GM18873 (cell line): Measurements from ENCODE around the gene ZNF24.

Experiments
- ATAC-seq: cut with Tn5 transposase; IDR thresholded peaks from one replicate; pipeline ENCODE4 v1.9.1; 2021; ENCODE audit warnings: mild to moderate bottlenecking, moderate library complexity, moderate number of reproducible peaks; ENCODE audit not compliant: unreplicated experiment, low FRiP score

ZNF24 gene

DNA sequence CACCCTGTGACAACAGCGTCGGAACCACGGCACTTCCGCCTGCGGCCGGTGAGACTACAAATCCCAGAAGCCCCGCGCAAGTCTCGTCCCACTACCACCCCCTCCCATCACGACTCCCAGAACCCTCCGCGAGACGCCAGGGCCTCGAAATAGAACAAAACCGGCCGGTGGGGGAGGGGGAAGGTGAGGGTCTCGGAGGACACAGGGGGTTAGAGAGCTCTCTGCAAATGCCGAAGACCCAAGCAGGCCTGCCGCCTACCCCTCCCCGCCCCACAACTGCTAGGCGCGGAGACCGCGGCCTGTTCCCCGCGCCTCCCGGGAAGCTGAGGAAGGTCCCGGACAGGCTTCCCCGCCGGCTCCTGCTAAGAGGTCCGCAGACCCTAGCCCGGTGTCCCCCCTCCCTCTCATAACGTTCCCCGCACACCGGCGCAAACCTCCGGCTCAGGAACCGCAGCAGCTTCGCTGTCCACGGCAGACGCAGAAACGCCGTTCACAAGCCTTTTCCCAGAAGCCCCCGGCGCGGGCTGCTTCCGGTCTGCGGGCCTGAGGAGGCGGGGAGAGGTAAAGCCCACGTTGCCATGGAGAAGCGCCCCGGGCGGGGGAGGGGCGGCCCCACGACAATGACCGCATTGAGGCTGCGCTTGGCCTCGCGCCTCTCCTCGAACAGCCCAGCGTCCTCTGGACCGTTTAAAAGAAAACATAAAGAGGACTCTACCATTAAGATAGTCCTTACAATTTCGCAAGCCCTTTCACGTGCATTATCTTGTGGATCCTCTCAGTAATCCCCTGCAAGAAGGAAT is at the start of gene ZNF24:
Gene ZNF24 (minus strand): TSS at position 485 of the 800 bp plus-strand sequence. CDS start 3,770 bp downstream, outside the sequence.
- peak; percentile 89 for ATAC-seq

DNA sequence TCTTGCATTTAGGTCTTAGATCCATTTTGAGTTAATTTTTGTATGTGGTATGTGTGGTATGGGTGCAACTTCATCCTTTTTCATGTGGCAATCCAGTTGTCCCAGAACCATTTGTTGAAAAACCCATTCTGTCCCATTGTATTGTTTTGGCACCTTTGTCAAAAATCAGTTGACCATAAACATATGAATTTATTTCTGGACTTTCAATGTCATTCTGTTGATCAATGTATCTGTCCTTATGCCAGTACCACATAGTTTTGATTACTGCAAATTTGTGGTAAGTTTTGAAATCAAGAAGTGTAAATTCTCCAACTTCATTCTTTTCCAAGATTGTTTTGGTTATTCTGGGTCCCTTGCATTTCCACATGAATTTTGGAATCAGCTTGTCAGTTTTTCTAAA is 49.5 kb upstream of the ZNF24 start:
- ATAC-seq = no peak

DNA sequence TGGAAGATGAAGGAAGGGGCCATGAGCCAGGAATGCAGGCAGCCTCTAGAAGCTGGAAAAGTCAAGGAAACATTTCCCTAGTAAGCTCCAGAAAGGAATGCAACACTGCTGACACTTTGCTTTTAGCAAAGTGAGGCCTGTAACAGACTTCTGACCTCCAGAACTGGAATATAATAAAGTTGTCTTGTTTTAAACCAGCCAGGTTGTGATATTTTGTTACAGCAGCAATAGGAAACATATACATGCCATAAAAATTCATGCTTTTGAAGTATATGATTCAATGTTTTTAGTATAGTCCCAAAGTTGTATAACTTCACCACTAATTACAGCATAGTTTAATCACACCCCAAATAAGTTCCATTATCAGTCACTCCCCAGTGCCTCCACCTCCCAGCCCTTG is 48.2 kb upstream of the ZNF24 start:
- ATAC-seq = no peak

DNA sequence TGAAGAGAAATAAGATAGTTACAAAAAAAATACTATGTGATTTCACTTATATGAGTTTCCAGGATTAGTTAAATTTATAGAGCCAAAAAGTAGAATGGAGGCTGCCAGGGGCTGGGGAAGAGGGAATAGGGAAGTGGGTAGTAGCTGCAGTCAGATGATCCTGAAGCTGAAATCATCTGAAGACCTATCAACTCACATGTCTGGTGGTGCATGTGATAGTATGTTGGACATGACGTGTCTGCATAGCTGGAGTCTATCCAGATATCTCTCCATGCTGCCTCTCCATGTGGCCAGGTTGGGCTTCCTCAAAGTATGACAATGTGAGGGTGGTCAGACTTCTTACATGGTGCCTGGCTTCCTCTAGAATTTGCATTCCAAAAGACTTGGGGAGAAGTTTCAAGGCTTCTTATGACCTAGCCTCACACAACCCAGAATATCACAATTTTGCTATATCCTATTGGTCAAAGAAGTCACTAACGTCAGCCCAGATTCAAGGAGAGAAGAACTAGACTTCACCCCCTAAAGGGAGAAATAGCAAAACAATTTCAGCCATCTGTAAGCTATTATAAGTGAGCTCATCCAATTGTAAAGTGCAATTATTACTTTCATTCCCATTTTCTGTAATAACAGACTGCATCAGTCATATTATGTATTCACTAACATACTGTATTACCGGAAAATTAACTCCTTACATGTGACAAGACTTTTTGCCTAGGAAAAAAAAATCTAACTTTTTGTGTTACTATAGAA is 46.9 kb upstream of the ZNF24 start:
- no peak for ATAC-seq

DNA sequence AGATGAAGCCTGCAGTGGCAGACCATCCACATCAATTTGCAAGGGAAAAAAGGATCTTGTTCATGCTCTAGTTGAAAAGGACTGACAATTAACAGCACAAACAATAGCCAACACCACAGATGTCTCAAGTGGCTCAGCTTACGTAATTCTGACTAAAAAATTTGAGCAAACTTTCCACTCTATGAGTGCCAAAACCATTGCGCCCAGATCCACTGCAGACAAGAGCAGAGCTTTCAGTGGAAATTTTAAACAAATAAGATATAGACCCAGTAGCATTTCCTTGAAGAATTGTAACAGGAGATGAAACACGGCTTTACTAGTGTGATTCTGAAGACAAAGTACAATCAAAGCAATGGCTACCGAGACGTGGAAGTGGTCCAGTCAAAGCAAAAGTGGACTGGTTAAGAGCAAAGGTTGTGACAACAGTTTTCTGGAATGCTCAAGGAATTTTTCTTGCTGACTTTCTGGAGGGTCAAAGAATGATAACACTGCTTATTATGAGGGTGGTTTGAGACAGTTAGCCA is 44.9 kb upstream of the ZNF24 start:
- ATAC-seq = no peak

DNA sequence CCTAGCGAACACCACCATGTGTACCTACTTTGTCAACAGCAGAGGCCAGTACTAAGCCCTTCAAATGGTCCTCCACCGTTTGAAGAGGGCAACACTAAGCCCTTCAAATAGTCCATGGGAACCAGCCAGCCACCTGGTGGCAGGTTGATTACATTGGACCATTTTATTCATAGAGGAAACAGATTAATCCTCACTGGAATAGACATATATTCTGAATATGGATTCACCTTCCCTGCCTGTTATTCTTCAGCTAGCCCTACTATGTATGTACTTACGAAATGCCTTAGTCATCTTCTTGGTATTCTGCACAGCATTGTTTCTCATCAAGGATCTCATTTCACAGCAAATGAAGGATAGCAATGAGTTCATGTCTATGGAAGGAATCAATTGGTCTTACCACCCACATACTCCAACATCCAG is 42.9 kb upstream of the ZNF24 start:
- ATAC-seq = no peak

DNA sequence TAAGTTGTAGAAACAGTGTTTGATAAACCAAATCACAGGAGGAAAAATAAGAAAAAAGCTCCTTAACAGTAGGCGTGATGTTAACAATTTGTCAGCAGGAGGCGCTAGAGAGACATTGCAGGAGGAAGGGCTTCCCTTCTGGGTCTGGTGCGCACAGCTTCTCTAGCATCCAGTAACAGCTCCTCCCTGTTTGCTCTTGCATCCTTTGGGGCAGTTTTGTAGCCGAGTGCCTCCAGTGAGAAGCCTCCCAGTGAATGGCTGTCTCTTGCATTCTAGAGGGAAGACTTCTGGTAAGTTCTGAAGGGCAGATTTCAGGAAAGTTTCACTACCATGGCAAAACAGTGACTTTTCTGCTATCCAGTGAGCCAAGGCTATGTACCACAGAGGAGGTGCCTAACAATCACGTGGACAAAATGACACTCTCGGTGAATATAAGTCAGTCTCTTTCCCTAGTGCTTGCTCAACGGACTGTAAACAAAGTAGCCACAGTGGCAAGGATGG is 42.4 kb upstream of the ZNF24 start:
- no peak for ATAC-seq

DNA sequence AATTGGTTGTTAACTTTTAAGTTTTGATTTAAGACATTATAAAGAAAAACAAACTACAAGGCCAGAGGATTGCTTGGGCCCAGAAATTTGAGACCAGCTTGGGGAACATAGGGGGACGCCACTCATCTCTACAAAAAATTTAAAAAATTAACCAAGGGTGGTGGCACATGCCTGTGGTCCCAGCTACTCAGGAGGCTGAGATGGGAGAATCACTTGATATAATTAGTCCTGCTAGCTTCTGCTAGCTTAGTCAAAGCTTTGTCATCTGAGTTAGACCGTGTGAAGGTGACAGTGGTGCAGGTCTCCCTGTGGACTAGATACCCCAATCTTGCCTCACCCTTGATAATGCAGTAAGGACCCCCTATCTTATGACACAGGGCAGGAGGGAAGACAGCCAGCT is 38.9 kb upstream of the ZNF24 start:
- ATAC-seq = no peak

DNA sequence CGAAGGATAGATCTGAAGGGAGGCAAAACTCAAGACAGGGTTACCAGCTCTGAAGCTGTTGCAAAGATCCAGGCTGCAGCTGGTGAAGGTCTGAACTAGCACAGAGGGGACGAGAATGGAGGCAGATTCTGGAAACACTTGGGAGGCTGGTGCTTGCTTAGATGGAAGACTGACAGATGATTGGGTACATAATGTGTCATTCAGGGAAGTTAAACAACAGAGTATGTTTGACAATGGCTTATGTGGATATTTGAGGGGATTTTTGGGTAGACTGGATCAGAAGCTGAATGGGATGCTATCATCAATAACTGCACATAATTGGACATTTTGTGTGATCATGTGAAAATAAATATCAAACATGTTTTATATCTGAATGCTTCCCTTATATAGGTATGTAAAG is 35.2 kb upstream of the ZNF24 start:
- no peak for ATAC-seq

DNA sequence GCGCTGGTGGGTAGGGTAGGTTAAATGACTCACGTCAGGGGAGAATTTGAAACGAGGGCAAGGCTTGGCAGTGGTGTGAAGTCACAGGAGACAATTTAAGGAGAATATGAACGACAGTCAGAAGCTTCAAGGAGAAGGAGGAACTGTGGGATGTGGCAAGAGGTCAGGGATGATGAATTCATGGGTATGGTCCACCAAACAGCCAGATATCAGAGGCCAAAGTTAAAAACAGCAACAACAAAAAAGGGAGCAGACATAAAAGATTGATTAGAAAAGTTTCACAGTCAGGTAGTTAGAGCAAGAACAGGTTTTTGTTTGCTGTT is 34.3 kb upstream of the ZNF24 start:
- no peak for ATAC-seq

DNA sequence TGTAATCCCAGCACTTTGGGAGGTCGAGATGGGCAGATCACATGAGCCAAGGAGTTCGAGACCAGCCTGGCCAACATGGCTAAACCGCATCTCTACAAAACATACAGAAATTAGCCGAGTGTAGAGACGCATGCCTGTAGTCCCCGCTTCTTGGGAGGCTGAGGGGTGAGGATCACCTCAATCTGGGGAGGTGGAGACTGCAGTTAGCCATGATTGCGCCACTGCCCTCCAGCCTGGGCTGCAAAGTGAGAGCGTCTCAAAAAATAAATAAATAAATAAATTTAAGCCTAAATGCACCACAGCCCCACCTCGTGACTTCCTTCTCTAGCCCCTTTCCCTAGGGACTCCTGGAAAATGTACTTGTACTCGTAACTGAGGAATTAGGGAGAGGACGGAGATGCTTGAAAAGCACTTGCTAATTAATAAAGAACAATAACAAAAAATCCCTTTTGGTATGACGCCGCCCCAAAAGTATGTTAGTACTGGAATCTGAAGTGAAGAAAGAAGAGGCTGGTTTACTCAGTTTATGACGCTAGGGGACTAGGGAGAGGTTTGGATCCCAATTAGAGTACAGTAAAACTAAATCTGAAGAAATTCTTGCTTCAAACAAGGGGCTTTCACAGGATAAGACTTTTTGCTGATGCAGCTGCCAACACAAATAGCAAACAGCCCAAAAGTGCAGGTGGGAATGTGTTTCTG is 33.8 kb upstream of the ZNF24 start:
- ATAC-seq = no peak

DNA sequence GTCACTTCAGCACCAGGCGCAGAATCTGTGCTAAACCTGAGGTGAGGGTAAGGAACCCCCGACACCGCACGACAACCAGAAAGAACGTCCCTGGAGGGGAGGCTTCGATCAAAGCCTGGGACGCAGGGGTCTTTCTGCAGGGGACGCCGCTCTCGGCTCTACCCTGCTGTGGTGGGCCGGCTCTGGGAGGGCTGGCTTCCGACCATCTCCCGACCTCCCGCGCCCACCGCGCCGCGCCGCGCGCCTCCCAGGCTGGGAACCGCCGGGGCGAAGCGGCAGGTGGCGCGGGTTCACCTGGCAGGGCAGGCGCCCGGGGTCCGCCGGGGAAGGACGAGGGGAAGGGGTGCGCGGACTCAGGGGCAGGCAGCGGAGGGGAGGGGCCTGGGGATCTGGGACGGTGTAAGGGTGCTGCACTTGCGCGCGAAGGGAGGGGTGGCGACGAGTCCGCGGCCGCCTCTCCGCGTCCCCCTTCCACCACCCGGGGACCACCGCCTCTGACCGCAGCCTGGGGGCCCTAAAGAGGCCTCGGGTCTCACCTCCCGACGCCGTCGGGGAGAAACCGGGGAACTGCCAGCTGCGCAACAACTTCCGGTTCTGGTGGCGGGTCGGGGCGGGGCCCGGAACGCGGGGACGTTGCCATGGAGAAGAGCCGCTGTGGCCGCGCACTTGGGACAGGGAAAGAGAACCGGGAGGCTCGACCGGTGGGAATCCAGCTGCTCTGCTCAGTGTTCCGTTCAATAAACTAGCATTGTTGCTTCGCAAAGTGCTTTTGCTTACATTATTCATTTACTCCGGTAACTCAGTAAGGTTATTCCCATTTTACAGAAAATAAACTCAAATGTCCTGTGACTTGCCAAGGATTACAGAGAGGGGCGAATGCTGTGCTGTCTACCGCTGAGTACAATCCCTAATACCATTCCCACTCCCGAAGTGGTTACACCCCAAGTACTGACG is 32.8 kb upstream of the ZNF24 start, which contains the start of gene ZNF396:
Gene ZNF396 (minus strand): TSS at position 596 of the 954 bp plus-strand sequence. CDS start 3,045 bp downstream, outside the sequence.
- ATAC-seq = peak; percentile 50

DNA sequence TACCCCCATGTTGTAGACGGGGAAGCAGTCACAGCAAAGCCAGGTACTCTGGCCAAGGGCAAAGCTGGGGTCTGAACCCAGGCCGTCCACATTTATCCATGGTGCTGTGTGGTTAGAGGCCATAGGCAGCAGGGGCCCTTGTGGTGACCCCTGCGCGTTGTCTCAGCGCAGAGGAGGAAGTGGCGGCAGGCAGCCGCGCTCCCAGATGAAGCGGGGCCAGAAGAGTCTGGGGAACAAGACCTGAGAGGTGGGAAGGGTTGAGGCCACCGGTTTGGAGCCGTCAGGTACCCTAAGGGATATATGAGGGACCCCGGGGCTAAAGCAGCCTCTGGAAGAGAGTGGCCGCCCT is 32.1 kb upstream of the ZNF24 start:
- ATAC-seq = peak; percentile 54

DNA sequence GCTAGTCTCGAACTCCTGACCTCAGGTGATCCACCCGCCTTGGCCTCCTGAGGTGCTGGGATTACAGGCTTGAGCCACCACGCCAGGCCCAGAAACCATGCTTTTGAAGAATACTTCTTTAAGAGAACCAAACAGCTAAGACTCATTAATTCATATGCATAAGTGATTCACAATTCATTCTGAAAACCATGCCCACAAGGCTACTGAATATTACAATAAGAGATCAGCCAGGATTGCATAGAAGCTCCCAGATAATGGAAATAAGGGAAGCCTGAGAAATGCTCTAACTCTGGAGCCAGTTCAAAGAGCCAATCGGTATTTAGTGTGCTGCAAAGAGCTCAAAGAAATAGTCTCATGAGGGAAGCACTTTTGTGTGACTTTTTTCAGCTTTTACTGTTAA is 30.5 kb upstream of the ZNF24 start:
- ATAC-seq = no peak

DNA sequence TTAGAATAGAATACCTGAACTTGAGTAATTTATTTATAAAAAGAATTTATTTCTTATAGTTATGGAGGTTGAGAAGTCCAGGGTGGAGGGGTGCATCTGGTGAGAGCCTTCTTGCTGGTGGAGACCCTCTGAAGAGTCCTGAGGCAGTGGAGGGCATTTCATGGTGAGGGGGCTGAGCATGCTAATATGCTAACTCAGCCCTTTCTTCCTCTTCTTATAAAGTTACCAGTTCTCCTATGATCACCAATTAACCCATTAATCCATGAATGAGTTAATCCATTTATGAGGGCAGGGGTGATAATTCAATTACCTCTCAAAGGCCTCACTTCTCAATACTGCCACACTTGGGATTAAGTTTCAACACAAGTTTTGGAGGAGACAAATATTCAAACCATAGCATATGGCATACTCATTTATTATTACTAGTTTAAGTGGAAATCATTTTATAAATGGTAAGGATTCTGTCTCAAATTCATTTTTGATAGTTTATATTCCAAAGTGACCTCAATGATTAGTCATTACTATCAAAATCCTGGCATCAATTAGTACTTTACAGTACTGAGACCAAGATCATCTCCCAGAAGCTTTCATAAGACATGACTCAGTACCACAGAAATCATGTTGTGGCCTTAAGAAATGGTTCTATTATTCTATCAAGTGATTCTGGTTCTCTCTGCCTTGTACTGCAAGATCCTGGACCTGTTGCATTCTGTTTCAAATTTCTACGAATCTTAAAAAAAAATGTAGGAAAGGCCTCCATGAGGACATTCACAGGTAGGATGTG is 27.4 kb upstream of the ZNF24 start:
- no peak for ATAC-seq

DNA sequence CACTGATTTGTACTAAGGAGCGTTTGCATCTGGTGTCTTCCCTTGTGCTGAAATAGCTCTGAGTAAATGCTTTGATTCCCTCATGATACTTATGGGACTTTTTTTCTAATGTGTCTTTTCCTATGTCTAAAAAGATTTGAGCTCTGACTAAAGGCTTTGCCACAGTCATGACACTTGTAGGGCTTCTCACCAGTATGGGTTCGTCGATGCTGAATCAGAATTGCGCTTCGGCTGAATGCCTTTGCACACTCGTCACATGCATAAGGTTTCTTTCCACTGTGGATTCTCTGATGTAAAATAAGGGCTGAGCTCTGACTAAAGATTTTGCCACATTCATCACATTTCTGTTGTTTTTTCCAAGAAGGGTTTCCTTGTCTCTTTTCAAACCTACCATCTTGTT is 24.9 kb upstream of the ZNF24 start:
- no peak for ATAC-seq

DNA sequence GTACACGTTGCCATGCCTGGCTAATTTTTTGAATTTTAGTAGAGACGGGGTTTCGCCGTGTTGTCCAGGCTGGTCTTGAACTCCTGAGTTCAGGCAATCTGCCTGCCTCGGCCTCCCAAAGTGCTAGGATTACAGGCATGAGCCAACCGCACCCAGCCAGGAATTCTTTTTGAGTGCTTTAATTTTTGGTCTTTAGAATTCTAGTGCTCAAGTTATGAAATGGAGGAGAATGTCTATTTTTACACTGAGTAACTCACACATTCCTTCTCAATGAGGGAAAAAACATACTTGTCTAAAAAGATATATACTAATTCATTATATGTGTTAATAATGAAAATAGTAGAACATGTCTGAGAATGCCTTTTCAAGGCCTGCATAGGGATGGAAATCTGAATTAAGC is 24.4 kb upstream of the ZNF24 start:
- no peak for ATAC-seq

DNA sequence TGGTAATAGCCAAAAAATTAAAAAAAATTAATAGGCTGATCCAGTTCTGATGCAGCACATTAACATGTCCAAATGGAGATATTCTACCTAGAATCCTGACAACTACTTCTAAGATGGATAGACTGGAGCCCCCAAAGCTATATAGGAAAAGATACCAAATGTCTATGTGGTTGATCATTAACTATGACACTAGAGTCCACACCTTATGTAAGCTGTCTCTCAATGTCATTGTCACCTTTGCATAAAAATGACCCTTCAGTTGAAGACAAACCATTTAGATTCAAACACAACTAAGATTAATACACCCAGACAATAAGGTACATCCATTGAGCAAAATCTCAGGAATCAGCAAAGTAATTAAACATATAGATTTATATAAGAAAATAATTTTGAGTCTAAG is 18.3 kb upstream of the ZNF24 start:
- no peak for ATAC-seq
